ENCODE results near the gene RSPO3. TPM values are rescaled to one million over a fixed set of nuclear protein-coding genes. Genes with fewer than 3 reads are reported as not detected.

Gene RSPO3
- total and polyA plus RNA-seq, 2 donors = 1.3 to 2.4 TPM

DNA sequence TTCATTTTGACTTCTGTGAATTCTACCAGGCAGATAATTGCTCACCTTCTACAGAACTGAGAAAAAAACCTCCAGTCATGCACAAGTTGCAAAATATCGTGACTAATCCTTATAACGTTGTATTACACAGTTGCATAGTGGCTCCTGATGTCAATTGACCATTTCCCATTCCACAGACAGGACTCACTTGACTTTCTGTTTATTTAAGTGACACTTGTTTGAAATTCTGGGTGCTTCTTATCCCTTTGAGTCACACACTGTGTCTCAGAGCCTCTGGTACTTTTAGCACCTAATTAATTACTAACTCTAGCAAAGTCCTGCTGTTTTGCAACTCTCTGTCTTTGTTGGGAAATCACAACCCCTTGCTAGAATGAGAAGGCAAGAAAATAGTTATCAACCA lies 16.2 kb upstream of the RSPO3 start:
- Histone ChIP-seq H3K27me3 (ENCODE audit: control insufficient read depth in 2 of 2, insufficient read depth in 1 of 2, low read length in 1 of 2) (no peaks in the 10 kb centered on the region), H3K9me3 (ENCODE audit: control insufficient read depth in 2 of 2, insufficient read depth in 1 of 2, low read length in 1 of 2) (no peaks in the 10 kb centered on the region), H3K27ac (ENCODE audit: low read depth in 1 of 2, low read length in 1 of 2) (no peak overlapping the region), H3K4me3 (ENCODE audit: low read length in 2 of 2) (no peak overlapping the region), H3K36me3 (ENCODE audit: control insufficient read depth in 2 of 2, insufficient read depth in 2 of 2, low read length in 1 of 2) (no peaks in the 10 kb centered on the region), H3K4me1 (ENCODE audit: control insufficient read depth in 2 of 2, insufficient read depth in 2 of 2, low read length in 2 of 2) (no peaks in the 10 kb centered on the region)
- WGBS = 74% methylated on average over 2 of the region's 2 CpGs
- DNase-seq (ENCODE audit: low read depth in 6 of 9, low spot score in 9 of 9) = no peak

GRCh38 chr6:127102859-127103258 lies 15.6 kb upstream of the RSPO3 start:
- H3K9me3 ChIP-seq (ENCODE audit: control insufficient read depth in 2 of 2, insufficient read depth in 1 of 2, low read length in 1 of 2) = no peaks in the 10 kb centered on the region
- no peak overlapping the region for H3K4me3 ChIP-seq (ENCODE audit: low read length in 2 of 2)
- H3K36me3 ChIP-seq (ENCODE audit: control insufficient read depth in 2 of 2, insufficient read depth in 2 of 2, low read length in 1 of 2) = no peaks in the 10 kb centered on the region
- H3K27ac ChIP-seq (ENCODE audit: low read depth in 1 of 2, low read length in 1 of 2) = no peak overlapping the region
- no peaks in the 10 kb centered on the region for H3K27me3 ChIP-seq (ENCODE audit: control insufficient read depth in 2 of 2, insufficient read depth in 1 of 2, low read length in 1 of 2)
- DNase-seq (ENCODE audit: low read depth in 6 of 9, low spot score in 9 of 9) = no peak
- 97% methylated on average over 3 of the region's 3 CpGs for WGBS
- H3K4me1 ChIP-seq (ENCODE audit: control insufficient read depth in 2 of 2, insufficient read depth in 2 of 2, low read length in 2 of 2) = no peaks in the 10 kb centered on the region

DNA sequence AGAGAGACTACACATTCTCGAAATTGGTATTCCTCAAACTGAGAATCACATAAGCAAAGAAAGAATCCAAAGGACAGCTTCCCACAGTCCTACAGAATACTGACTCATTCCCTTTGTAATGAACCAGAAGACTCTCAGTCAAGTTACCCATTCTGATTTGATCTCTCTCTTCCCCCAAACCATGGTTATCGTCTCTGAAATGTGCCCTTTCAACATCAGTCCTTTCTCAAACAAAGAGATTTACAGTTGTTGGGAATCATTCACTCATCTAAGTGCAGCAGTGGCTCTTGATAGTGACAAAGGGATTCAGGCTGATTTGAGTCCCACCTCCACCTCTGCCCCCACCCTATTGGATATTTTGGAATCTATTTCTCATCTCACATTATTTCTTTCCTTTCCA lies 15.0 kb upstream of the RSPO3 start:
- Histone ChIP-seq H3K27ac (ENCODE audit: low read depth in 1 of 2, low read length in 1 of 2) (no peak overlapping the region), H3K36me3 (ENCODE audit: control insufficient read depth in 2 of 2, insufficient read depth in 2 of 2, low read length in 1 of 2) (no peaks in the 10 kb centered on the region), H3K27me3 (ENCODE audit: control insufficient read depth in 2 of 2, insufficient read depth in 1 of 2, low read length in 1 of 2) (no peaks in the 10 kb centered on the region), H3K4me3 (ENCODE audit: low read length in 2 of 2) (no peak overlapping the region), H3K4me1 (ENCODE audit: control insufficient read depth in 2 of 2, insufficient read depth in 2 of 2, low read length in 2 of 2) (no peaks in the 10 kb centered on the region), H3K9me3 (ENCODE audit: control insufficient read depth in 2 of 2, insufficient read depth in 1 of 2, low read length in 1 of 2) (no peaks in the 10 kb centered on the region)
- no peak for DNase-seq (ENCODE audit: low read depth in 6 of 9, low spot score in 9 of 9)
- WGBS = 74% methylated on average over 2 of the region's 2 CpGs

DNA sequence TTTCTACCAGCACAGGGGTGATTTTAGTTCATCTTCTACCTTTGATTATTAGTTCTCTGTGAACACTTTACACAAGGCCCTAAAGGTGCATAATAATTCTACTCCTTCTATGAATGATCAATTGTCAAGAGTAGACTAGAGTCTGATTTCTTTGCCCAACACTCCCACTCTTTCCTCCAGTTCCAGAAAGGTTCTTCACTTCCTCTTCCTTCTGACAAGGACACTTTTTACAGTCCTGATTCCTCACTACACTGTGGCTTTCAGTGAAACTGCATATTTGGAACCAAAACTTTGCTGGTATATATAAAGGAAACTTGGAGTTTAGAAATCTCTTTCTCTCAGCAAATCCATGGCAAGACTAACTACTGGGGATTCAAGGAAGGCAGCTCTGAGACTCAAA lies 10.6 kb upstream of the RSPO3 start:
- Histone ChIP-seq H3K27ac (ENCODE audit: low read depth in 1 of 2, low read length in 1 of 2) (no peak overlapping the region), H3K4me1 (ENCODE audit: control insufficient read depth in 2 of 2, insufficient read depth in 2 of 2, low read length in 2 of 2) (no peaks in the 10 kb centered on the region), H3K27me3 (ENCODE audit: control insufficient read depth in 2 of 2, insufficient read depth in 1 of 2, low read length in 1 of 2) (no peaks in the 10 kb centered on the region), H3K36me3 (ENCODE audit: control insufficient read depth in 2 of 2, insufficient read depth in 2 of 2, low read length in 1 of 2) (no peaks in the 10 kb centered on the region), H3K9me3 (ENCODE audit: control insufficient read depth in 2 of 2, insufficient read depth in 1 of 2, low read length in 1 of 2) (no peaks in the 10 kb centered on the region), H3K4me3 (ENCODE audit: low read length in 2 of 2) (no peak overlapping the region)
- no peak for DNase-seq (ENCODE audit: low read depth in 6 of 9, low spot score in 9 of 9)

DNA sequence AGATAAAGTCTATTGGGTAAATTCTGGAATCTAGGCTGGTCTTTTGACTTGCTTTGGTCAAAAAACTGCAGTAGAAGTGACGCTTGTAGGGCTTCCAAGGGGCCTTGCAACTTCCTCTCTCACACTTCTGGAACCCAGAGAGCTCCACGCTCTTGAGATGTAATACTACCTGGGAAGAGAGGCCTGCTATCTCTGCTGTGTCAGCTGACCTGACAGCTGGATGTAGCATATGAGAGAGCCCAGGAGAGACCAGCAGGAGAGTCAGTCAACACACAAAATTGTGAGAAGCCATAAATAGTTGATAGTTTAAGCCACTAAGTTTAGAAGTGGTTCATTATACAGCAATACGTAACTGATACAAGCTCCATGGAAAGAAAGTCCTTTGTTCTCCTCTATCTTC lies 7.8 kb upstream of the RSPO3 start:
- 97% methylated on average over 3 of the region's 3 CpGs for WGBS
- H3K4me1 ChIP-seq (ENCODE audit: control insufficient read depth in 2 of 2, insufficient read depth in 2 of 2, low read length in 2 of 2) = no peaks in the 10 kb centered on the region
- no peak for DNase-seq (ENCODE audit: low read depth in 6 of 9, low spot score in 9 of 9)
- H3K27me3 ChIP-seq (ENCODE audit: control insufficient read depth in 2 of 2, insufficient read depth in 1 of 2, low read length in 1 of 2) = peaks cover 0 to 9% of the 10 kb centered on the region in 2 donors
- H3K36me3 ChIP-seq (ENCODE audit: control insufficient read depth in 2 of 2, insufficient read depth in 2 of 2, low read length in 1 of 2) = no peaks in the 10 kb centered on the region
- H3K4me3 ChIP-seq (ENCODE audit: low read length in 2 of 2) = no peak overlapping the region
- H3K9me3 ChIP-seq (ENCODE audit: control insufficient read depth in 2 of 2, insufficient read depth in 1 of 2, low read length in 1 of 2) = no peaks in the 10 kb centered on the region
- H3K27ac ChIP-seq (ENCODE audit: low read depth in 1 of 2, low read length in 1 of 2) = no peak overlapping the region

- WGBS = 94% methylated on average over 4 of the region's 4 CpGs
- no peaks in the 10 kb centered on the region for H3K36me3 ChIP-seq (ENCODE audit: control insufficient read depth in 2 of 2, insufficient read depth in 2 of 2, low read length in 1 of 2)
- H3K9me3 ChIP-seq (ENCODE audit: control insufficient read depth in 2 of 2, insufficient read depth in 1 of 2, low read length in 1 of 2) = no peaks in the 10 kb centered on the region
- H3K4me3 ChIP-seq (ENCODE audit: low read length in 2 of 2) = no peak overlapping the region
- DNase-seq (ENCODE audit: low read depth in 6 of 9, low spot score in 9 of 9) = no peak
- no peaks in the 10 kb centered on the region for H3K4me1 ChIP-seq (ENCODE audit: control insufficient read depth in 2 of 2, insufficient read depth in 2 of 2, low read length in 2 of 2)
- H3K27ac ChIP-seq (ENCODE audit: low read depth in 1 of 2, low read length in 1 of 2) = no peak overlapping the region
- peaks cover 0 to 17% of the 10 kb centered on the region in 2 donors for H3K27me3 ChIP-seq (ENCODE audit: control insufficient read depth in 2 of 2, insufficient read depth in 1 of 2, low read length in 1 of 2)
These were observed 6.9 kb upstream of the RSPO3 start for GRCh38 chr6:127111526-127111925.

- H3K36me3 ChIP-seq (ENCODE audit: control insufficient read depth in 2 of 2, insufficient read depth in 2 of 2, low read length in 1 of 2) = no peaks in the 10 kb centered on the region
- H3K27ac ChIP-seq (ENCODE audit: low read depth in 1 of 2, low read length in 1 of 2) = no peak overlapping the region
- WGBS = 72% methylated on average over 1 of the region's 1 CpG
- H3K4me1 ChIP-seq (ENCODE audit: control insufficient read depth in 2 of 2, insufficient read depth in 2 of 2, low read length in 2 of 2) = peaks cover 0 to 5% of the 10 kb centered on the region in 2 donors
- no peaks in the 10 kb centered on the region for H3K9me3 ChIP-seq (ENCODE audit: control insufficient read depth in 2 of 2, insufficient read depth in 1 of 2, low read length in 1 of 2)
- peaks cover 18 to 44% of the 10 kb centered on the region in 2 donors for H3K27me3 ChIP-seq (ENCODE audit: control insufficient read depth in 2 of 2, insufficient read depth in 1 of 2, low read length in 1 of 2)
- H3K4me3 ChIP-seq (ENCODE audit: low read length in 2 of 2) = no peak overlapping the region
- DNase-seq (ENCODE audit: low read depth in 6 of 9, low spot score in 9 of 9) = no peak
These were observed 4.2 kb upstream of the RSPO3 start for GRCh38 chr6:127114214-127114760.

DNA sequence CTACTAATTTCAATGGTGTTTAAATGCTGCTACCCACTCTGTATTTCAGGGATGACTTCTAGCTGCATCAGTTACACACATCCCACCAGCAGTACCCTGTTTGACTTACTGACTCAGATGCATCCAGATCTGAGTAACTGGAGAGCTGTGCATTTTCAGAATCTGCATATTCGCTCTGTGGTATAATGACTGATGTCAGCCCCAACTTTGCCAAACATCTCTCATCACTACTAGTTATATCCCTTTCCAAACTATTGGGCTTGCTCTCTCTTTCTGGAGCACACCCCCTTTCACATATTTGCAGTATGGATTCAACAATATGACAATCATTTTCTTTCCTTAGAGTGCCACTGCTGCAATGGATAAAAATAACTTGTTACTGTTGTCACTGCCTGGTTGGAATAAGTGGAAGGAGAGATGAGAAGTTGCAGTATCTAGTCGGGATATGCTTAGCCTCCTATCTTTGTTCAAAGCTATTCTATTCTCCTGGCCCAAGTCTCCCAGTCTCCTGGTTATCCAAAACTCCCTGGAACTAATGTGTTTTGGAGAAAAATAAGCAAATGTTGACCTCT lies 3.3 kb upstream of the RSPO3 start:
- peaks cover 0 to 8% of the 10 kb centered on the region in 2 donors for H3K4me1 ChIP-seq (ENCODE audit: control insufficient read depth in 2 of 2, insufficient read depth in 2 of 2, low read length in 2 of 2)
- DNase-seq (ENCODE audit: low read depth in 6 of 9, low spot score in 9 of 9) = no peak
- peaks cover 26 to 53% of the 10 kb centered on the region in 2 donors for H3K27me3 ChIP-seq (ENCODE audit: control insufficient read depth in 2 of 2, insufficient read depth in 1 of 2, low read length in 1 of 2)
- H3K4me3 ChIP-seq (ENCODE audit: low read length in 2 of 2) = no peak overlapping the region
- no peaks in the 10 kb centered on the region for H3K9me3 ChIP-seq (ENCODE audit: control insufficient read depth in 2 of 2, insufficient read depth in 1 of 2, low read length in 1 of 2)
- no peak overlapping the region for H3K27ac ChIP-seq (ENCODE audit: low read depth in 1 of 2, low read length in 1 of 2)
- 88% methylated on average over 2 of the region's 2 CpGs for WGBS
- no peaks in the 10 kb centered on the region for H3K36me3 ChIP-seq (ENCODE audit: control insufficient read depth in 2 of 2, insufficient read depth in 2 of 2, low read length in 1 of 2)

DNA sequence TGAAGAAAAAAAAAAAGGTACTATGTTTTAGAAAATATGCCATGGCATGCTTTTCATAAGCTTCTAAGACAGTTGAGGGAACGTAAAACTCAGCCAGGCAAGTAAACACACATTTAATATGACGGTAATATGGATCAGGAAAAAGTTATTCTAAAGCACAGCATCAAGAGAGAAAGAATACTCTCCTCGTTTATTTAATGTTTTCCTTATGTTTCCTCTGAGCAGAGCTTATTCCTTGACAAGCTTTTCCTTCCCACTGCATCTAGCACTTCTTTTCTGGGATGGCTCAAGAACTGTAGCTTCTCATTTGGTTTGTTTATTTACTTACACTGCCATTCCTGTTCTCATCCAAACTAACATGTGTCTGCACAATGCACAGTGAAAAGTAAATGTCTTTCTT lies 2.7 kb upstream of the RSPO3 start:
- Histone ChIP-seq H3K27me3 (ENCODE audit: control insufficient read depth in 2 of 2, insufficient read depth in 1 of 2, low read length in 1 of 2) (peaks cover 30 to 58% of the 10 kb centered on the region in 2 donors), H3K27ac (ENCODE audit: low read depth in 1 of 2, low read length in 1 of 2) (no peak overlapping the region)
- WGBS = 85% methylated on average over 3 of the region's 3 CpGs

More for the DNA sequence above, 2.7 kb upstream of the RSPO3 start:
- peaks cover 0 to 8% of the 10 kb centered on the region in 2 donors for H3K4me1 ChIP-seq (ENCODE audit: control insufficient read depth in 2 of 2, insufficient read depth in 2 of 2, low read length in 2 of 2)
- no peak for DNase-seq (ENCODE audit: low read depth in 6 of 9, low spot score in 9 of 9)
- no peaks in the 10 kb centered on the region for H3K9me3 ChIP-seq (ENCODE audit: control insufficient read depth in 2 of 2, insufficient read depth in 1 of 2, low read length in 1 of 2)
- no peak overlapping the region for H3K4me3 ChIP-seq (ENCODE audit: low read length in 2 of 2)
- no peaks in the 10 kb centered on the region for H3K36me3 ChIP-seq (ENCODE audit: control insufficient read depth in 2 of 2, insufficient read depth in 2 of 2, low read length in 1 of 2)

Measured in thymus (tissue), 11 donors.